Hepatocyte (in vitro differentiated cells): ENCODE results near the gene OSBPL6. TPM values are rescaled to one million over a fixed set of nuclear protein-coding genes. Genes with fewer than 3 reads are reported as not detected.

ENCODE experiments used
- DNase-seq: peaks from one replicate; pipeline ENCODE4 v3.0.0-alpha.2; 2016; ENCODE audit warnings: low spot score
- H2AFZ ChIP-seq: fragments of 200-600 bp; sonication (generic); 2 replicates; pipeline ENCODE4 v1.6.0; 2016; ENCODE audit warnings: antibody characterized with exemption, mild to moderate bottlenecking
- H3K27ac ChIP-seq: fragments of 200-600 bp; sonication (generic); 2 replicates; pipeline ENCODE4 v1.5.1; 2016; ENCODE audit warnings: mild to moderate bottlenecking
- H3K27me3 ChIP-seq: fragments of 200-600 bp; sonication (generic); 2 replicates; pipeline ENCODE4 v1.6.1; 2016
- H3K36me3 ChIP-seq: fragments of 200-600 bp; sonication (generic); replicated peaks from 2 replicates; pipeline ENCODE4 v1.5.1; 2016; ENCODE audit warnings: low read depth; ENCODE audit not compliant: insufficient read depth
- H3K4me1 ChIP-seq: fragments of 200-600 bp; sonication (generic); 2 replicates; pipeline ENCODE4 v1.5.1; 2016; ENCODE audit warnings: mild to moderate bottlenecking, moderate library complexity; ENCODE audit not compliant: insufficient read depth
- H3K4me2 ChIP-seq: fragments of 200-600 bp; sonication (generic); 2 replicates; pipeline ENCODE4 v1.6.0; 2016
- H3K4me3 ChIP-seq: fragments of 200-600 bp; sonication (generic); 2 replicates; pipeline ENCODE4 v1.5.1; 2016; ENCODE audit warnings: mild to moderate bottlenecking
- H3K79me2 ChIP-seq: fragments of 200-600 bp; sonication (generic); 2 replicates; pipeline ENCODE4 v1.6.0; 2017; ENCODE audit warnings: mild to moderate bottlenecking
- H3K9me2 ChIP-seq: fragments of 200-600 bp; sonication (generic); replicated peaks from 2 replicates; pipeline ENCODE4 v1.6.0; 2017; ENCODE audit warnings: mild to moderate bottlenecking; ENCODE audit not compliant: insufficient read depth
- H3K9me3 ChIP-seq: fragments of 200-600 bp; sonication (generic); 2 replicates; pipeline ENCODE4 v1.5.1; 2016; ENCODE audit warnings: low read depth, mild to moderate bottlenecking
- H4K20me1 ChIP-seq: fragments of 200-600 bp; sonication (generic); 2 replicates; pipeline ENCODE4 v1.6.0; 2016; ENCODE audit warnings: mild to moderate bottlenecking; ENCODE audit not compliant: insufficient read depth, poor library complexity, severe bottlenecking
- EZH2 ChIP-seq: fragments of 200-600 bp; sonication (generic); IDR thresholded peaks from 2 replicates; pipeline ENCODE4 v1.6.1; 2016; ENCODE audit warnings: antibody characterized with exemption, mild to moderate bottlenecking, borderline replicate concordance
- EZH2phosphoT487 ChIP-seq: fragments of 200-600 bp; sonication (generic); IDR thresholded peaks from one replicate; pipeline ENCODE4 v1.6.1; 2018; ENCODE audit warnings: antibody characterized with exemption, mild to moderate bottlenecking, low read depth, moderate library complexity; ENCODE audit not compliant: unreplicated experiment, severe bottlenecking
- WGBS: methylation state at CpG from one replicate; pipeline ENCODE4 v1.1.6; 2016; ENCODE audit warnings: low lambda C conversion rate; ENCODE audit errors: missing lambda C conversion rate; 5-methylcytosine and 5-hydroxymethylcytosine counted together
- polyA plus RNA-seq: library from polyadenylated mRNA; unstranded; fragments of >200 nt; fragmentation: Nextera tagmentation; extraction: Ambion mirVana; gene quantifications from 2 replicates; pipeline ENCODE4 v1.2.1, GENCODE V29; 2016
- total RNA-seq: library from RNA; depleted of rRNA; stranded (reverse); fragments of >200 nt; gene quantifications from 2 replicates; pipeline ENCODE4 v1.2.3, GENCODE V29; 2014
- TF ChIP-seq, protein P1 (sequence below): fragments of 200-600 bp; sonication (generic); IDR thresholded peaks from 2 replicates; pipeline ENCODE4 v1.5.1; 2016; ENCODE audit warnings: antibody characterized with exemption, mild to moderate bottlenecking; ENCODE audit not compliant: poor library complexity

The OSBPL6 gene
- total and polyA plus RNA-seq, 2 experiments from 2014 or later = 2.5 to 3.0 TPM

DNA sequence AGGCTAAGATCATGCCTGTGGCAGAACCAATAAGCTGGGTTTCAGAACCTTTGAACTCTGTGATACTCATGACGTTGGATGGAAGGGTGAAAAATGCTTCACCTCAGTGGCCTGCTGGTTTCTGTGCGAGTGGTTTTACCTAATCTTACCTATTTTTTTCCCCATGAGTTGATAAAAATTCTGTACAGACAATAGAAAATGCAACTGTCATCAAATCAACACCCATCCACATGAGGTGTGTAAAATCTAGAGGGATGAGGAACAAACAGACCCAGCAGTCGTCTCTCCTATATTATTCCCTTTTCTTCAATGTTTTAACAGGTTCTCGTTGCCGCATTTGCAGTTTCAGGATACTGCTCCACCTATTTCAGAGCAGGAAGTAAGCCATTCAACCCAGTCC lies 189.4 kb downstream of the OSBPL6 start:
- no peaks in the 10 kb centered on the region for H3K9me2 ChIP-seq
- no peak overlapping the region for H3K27ac ChIP-seq
- no peak overlapping the region for H3K4me2 ChIP-seq
- no peaks in the 10 kb centered on the region for H3K4me1 ChIP-seq
- DNase-seq = no peak
- H3K9me3 ChIP-seq = no peaks in the 10 kb centered on the region
- TF ChIP-seq, protein P1, sequence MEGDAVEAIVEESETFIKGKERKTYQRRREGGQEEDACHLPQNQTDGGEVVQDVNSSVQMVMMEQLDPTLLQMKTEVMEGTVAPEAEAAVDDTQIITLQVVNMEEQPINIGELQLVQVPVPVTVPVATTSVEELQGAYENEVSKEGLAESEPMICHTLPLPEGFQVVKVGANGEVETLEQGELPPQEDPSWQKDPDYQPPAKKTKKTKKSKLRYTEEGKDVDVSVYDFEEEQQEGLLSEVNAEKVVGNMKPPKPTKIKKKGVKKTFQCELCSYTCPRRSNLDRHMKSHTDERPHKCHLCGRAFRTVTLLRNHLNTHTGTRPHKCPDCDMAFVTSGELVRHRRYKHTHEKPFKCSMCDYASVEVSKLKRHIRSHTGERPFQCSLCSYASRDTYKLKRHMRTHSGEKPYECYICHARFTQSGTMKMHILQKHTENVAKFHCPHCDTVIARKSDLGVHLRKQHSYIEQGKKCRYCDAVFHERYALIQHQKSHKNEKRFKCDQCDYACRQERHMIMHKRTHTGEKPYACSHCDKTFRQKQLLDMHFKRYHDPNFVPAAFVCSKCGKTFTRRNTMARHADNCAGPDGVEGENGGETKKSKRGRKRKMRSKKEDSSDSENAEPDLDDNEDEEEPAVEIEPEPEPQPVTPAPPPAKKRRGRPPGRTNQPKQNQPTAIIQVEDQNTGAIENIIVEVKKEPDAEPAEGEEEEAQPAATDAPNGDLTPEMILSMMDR = no peak
- TF ChIP-seq EZH2 (no peak), EZH2phosphoT487 (no peak)
- no peaks in the 10 kb centered on the region for H3K79me2 ChIP-seq
- H3K27me3 ChIP-seq = no peaks in the 10 kb centered on the region
- H3K36me3 ChIP-seq = no peaks in the 10 kb centered on the region
- H4K20me1 ChIP-seq = no peaks in the 10 kb centered on the region
- no peak overlapping the region for H2AFZ ChIP-seq
- no peak overlapping the region for H3K4me3 ChIP-seq
- 90% methylated on average over 5 of the region's 5 CpGs for WGBS

DNA sequence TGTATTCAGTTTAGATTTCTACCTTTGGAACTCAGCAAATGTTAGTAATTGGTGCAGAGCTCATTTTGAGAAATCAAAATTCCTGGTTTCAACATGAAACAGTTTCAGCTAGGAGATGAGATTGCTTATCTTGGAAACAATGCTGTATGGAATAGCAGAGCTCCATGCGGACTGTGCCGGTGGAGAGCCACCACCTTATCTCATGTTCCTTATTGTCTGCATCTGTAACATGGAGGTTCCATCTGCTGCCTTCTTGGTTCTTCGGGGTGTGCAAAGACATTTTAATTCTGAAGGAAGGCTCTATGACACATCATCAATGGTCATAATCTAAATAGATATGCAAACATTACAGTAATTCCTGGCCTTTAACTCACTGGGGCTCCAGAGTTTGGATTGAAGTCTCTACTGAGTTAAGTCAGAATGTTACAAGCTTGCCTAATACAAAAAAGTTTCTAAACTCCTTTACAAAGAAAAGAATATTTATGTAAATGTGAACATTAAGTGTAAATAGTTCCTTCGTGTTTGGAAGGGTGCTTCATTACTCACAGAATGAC lies 191.4 kb downstream of the OSBPL6 start:
- Histone ChIP-seq H3K27ac (no peak overlapping the region), H3K4me2 (no peak overlapping the region), H3K79me2 (no peaks in the 10 kb centered on the region), H3K27me3 (no peaks in the 10 kb centered on the region), H3K9me3 (no peaks in the 10 kb centered on the region), H3K9me2 (no peaks in the 10 kb centered on the region), H3K4me3 (no peak overlapping the region), H4K20me1 (no peaks in the 10 kb centered on the region), H3K36me3 (no peaks in the 10 kb centered on the region), H2AFZ (no peak overlapping the region), H3K4me1 (no peaks in the 10 kb centered on the region)
- DNase-seq = no peak
- WGBS = 63% methylated on average over 4 of the region's 4 CpGs
- TF ChIP-seq, protein P1 = no peak
- TF ChIP-seq EZH2phosphoT487 = no peak
- no peak for TF ChIP-seq EZH2

DNA sequence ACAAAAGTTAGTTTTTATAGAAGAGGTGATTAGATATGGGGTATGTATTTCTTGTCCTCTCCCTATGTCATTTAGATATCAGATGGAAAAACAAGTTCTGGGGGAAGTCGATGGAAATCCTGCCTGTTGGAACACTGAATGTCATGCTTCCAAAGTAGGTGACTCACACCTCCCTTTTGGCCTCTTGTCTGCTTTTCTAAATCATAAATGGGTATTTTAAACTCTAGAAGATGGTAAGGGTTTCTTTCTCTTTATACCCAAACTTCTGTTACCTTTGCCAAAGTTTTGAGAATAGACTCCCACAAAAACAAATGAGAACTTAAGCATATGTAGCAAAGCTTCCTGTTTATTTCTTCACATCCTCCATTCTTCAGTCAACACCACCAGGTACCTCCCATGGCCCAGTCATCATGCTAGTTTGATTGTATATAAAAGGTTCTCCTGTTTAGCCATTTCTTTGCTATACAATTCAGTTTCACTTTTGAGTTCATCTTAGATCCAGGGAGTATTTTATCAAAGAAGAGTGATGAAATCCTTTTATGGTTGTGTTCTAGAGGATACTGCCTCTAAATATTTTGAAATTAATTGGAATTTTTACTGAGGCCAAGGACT lies 192.8 kb downstream of the OSBPL6 start:
- Histone ChIP-seq H3K36me3 (no peaks in the 10 kb centered on the region), H3K9me2 (no peaks in the 10 kb centered on the region), H3K4me1 (no peaks in the 10 kb centered on the region), H3K4me3 (no peak overlapping the region), H2AFZ (no peak overlapping the region), H3K4me2 (no peak overlapping the region), H3K9me3 (no peaks in the 10 kb centered on the region), H4K20me1 (no peaks in the 10 kb centered on the region), H3K27ac (no peak overlapping the region), H3K79me2 (no peaks in the 10 kb centered on the region), H3K27me3 (no peaks in the 10 kb centered on the region)
- DNase-seq = no peak
- TF ChIP-seq, protein P1 = no peak
- no peak for TF ChIP-seq EZH2phosphoT487
- TF ChIP-seq EZH2 = no peak
- 81% methylated on average over 1 of the region's 1 CpG for WGBS
